Activated CD4-positive, CD25-positive, alpha-beta regulatory T cell (primary cell): ENCODE data around the gene AFG3L2.
A peak's percentile ranks its signal among the peaks of the same experiment; 100 is the strongest.

Experiments
- DNase-seq, 4 experiments: peaks; one replicate each; lab custom pipeline; 2025; lab: John Stamatoyannopoulos, UW

AFG3L2 gene

GRCh38 chr18:12361770-12362378 is 15.2 kb downstream of the AFG3L2 start:
- no peak for DNase-seq

- no peak for DNase-seq
These were observed 17.5 kb downstream of the AFG3L2 start for GRCh38 chr18:12359515-12359927.

- DNase-seq = no peak
These were observed 24.8 kb downstream of the AFG3L2 start for GRCh38 chr18:12352188-12352587.

- DNase-seq = no peak
These were observed 29.1 kb downstream of the AFG3L2 start for GRCh38 chr18:12347895-12348294.

- DNase-seq = no peak
These were observed 30.8 kb downstream of the AFG3L2 start for GRCh38 chr18:12346240-12346565.

- DNase-seq = no peak
These were observed 31.4 kb downstream of the AFG3L2 start for GRCh38 chr18:12345491-12346239.

- DNase-seq = no peak
These were observed 34.4 kb downstream of the AFG3L2 start for GRCh38 chr18:12342661-12343060.

- no peak for DNase-seq
These were observed 35.9 kb downstream of the AFG3L2 start for GRCh38 chr18:12340945-12341660.

- no peak for DNase-seq
These were observed 38.6 kb downstream of the AFG3L2 start for GRCh38 chr18:12338382-12338781.

- no peak for DNase-seq
These were observed 40.1 kb downstream of the AFG3L2 start for GRCh38 chr18:12336887-12337286.

GRCh38 chr18:12336171-12336613 is 40.8 kb downstream of the AFG3L2 start:
- no peak for DNase-seq

GRCh38 chr18:12335503-12335902 is 41.5 kb downstream of the AFG3L2 start:
- no peak for DNase-seq

- DNase-seq = no peak
These were observed 42.2 kb downstream of the AFG3L2 start for GRCh38 chr18:12334863-12335262.

- DNase-seq = no peak
These were observed 42.6 kb downstream of the AFG3L2 start for GRCh38 chr18:12334366-12334808.

- DNase-seq = no peak
These were observed 43.3 kb downstream of the AFG3L2 start for GRCh38 chr18:12333506-12334290.

GRCh38 chr18:12330766-12331165 is 46.3 kb downstream of the AFG3L2 start:
- no peak for DNase-seq

- DNase-seq = no peak
These were observed 47.8 kb downstream of the AFG3L2 start for GRCh38 chr18:12329125-12329698.

GRCh38 chr18:12328179-12328823 is 48.7 kb downstream of the AFG3L2 start:
- no peak for DNase-seq

GRCh38 chr18:12327510-12328178 is 49.4 kb downstream of the AFG3L2 start:
- DNase-seq = peak; percentile 35 to 57 (median 45)

- no peak for DNase-seq
These were observed 50.1 kb downstream of the AFG3L2 start for GRCh38 chr18:12326711-12327460.
